HG03565 (cell line): Measurements from ENCODE around the gene HIVEP3.

Experiments
- ATAC-seq: cut with Tn5 transposase; IDR thresholded peaks from one replicate; pipeline ENCODE4 v1.9.1; 2021; ENCODE audit warnings: mild to moderate bottlenecking, moderate library complexity; ENCODE audit not compliant: unreplicated experiment

HIVEP3 gene

GRCh38 chr1:41819069-41819468, 99.7 kb downstream of the HIVEP3 start:
- ATAC-seq: no peak

DNA sequence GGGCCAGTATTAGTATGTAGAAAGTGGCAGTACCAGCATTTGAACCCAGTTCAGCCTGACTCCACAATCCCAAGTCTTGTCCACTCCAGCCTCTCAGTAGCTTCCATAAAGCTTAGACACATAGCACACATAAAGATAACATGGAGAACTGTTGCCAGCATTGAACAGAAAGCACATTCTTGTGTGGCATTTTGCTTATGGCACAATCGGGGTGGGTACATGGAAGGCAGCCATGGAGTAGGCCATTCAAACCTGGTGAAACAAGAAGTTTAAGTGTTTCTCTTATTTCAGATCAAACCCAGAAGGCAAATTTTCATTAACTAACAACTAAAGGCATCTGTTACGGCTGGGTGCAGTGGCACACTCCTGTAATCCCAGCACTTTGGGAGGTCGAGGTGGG, 102.7 kb downstream of the HIVEP3 start:
- ATAC-seq: no peak

GRCh38 chr1:41813755-41814745, 104.7 kb downstream of the HIVEP3 start:
- no peak for ATAC-seq

DNA sequence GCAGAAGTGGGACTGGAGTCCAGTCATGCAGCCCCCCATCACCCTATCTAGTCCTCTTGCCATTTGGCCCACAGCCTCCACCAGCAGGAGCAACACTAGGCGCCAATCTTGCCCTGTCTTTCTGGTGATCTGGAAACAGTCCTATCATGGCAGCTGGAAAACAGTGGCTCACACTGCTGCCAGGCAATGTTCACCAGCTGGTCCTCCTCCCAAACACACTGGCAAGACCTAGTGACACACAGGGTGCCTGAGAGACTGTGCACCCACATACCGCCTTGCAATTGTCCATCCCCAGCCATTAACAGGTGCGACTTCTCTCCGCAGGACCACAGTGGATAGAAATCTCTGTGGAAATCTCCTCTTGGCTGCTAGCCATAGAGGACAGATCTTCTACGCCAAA, 105.5 kb downstream of the HIVEP3 start:
- ATAC-seq: no peak

DNA sequence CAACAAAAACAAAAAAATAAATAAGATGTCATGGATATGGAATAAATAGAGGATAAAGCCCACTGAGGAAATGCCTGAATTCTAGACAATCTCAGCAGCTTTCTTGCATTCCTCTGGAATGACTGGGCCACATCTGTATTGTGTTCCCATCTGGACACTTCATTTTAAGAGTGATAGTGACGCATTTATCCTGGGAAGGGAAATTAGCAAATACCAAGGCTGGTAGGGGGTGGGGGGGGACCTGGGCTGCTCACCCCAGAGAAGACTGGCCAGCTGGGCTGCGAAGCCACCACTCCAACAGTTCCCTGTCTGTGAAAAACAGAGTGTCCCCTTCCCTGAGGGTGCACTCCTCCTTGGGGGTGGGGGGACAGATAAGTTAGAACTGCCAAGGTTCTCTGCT, 106.3 kb downstream of the HIVEP3 start:
- ATAC-seq: no peak

GRCh38 chr1:41812051-41812450, 106.7 kb downstream of the HIVEP3 start:
- no peak for ATAC-seq

DNA sequence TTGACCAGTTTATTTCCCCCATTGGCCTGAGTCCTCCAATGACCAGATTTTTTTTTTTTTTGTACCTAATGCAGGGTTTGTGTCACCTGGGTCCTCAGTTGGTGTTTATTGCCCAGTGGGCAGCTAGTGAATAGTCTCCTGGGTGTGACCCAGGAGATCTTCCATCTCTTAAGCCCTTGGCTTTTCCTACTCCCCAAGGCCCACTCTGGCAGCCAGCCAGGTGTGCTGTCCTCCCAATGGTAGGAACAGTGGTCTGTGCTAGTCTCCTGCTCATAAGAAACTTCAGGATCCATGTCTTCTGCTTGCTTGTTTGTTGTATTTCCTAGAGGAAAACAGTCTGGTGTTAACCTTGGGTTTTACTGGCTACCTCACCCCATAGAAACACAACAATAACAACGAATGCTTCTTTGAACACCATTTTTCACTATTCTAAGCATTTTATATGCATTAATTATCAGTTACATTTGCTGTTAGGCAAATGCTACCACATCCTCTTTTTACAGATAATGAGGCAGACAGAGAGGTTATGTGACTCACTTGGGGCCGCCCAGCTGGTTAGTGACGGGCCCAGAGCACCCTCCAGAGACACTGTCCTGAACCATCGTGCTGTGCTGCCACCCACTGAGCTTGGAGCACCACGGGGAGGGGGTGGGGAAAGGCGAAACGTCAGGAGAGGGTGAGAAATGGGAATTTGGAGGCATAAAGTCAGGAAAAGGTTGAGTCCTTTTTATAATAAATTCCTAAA, 107.5 kb downstream of the HIVEP3 start:
- ATAC-seq: no peak

DNA sequence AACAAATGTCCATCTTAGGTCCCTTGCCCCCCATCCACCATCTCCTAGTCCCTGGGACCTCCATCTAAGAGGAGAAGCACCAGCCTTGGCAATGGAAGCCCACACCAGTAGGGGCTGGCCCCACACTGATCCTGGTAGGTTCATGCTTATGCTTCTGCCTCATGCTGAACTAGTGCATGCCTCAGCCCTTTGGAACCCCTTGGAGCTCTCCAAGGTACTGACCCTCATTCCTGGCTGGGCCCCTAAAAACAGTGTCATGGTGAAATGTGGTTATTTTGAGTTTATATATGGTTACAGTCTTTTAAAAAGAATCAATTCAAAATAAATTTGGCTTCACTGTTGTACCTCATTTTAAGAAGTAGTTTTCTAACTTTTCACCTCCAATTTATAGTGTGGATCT, 108.3 kb downstream of the HIVEP3 start:
- ATAC-seq: no peak

DNA sequence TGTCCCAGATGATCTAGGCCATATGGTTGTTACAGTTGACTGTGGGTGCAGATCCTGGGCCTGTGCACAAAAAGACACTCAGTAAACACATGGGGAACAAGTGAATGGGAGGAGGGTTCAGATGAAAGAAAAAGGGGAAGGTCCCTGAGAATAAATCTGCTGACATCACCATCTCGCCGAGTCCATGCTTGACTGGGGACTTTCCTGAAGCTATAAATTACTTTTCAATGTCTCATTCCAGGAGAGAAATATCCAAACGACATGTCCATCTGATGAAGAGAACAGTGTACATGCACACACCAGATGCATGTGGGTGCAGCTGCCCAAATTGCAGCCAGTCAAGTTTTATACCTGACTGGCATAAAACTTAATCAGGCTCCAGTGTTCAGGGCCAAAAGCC, 109.0 kb downstream of the HIVEP3 start:
- ATAC-seq: no peak

GRCh38 chr1:41807390-41807789, 111.3 kb downstream of the HIVEP3 start:
- ATAC-seq: no peak

- no peak for ATAC-seq
Observed at GRCh38 chr1:41806472-41807155, 112.1 kb downstream of the HIVEP3 start.

DNA sequence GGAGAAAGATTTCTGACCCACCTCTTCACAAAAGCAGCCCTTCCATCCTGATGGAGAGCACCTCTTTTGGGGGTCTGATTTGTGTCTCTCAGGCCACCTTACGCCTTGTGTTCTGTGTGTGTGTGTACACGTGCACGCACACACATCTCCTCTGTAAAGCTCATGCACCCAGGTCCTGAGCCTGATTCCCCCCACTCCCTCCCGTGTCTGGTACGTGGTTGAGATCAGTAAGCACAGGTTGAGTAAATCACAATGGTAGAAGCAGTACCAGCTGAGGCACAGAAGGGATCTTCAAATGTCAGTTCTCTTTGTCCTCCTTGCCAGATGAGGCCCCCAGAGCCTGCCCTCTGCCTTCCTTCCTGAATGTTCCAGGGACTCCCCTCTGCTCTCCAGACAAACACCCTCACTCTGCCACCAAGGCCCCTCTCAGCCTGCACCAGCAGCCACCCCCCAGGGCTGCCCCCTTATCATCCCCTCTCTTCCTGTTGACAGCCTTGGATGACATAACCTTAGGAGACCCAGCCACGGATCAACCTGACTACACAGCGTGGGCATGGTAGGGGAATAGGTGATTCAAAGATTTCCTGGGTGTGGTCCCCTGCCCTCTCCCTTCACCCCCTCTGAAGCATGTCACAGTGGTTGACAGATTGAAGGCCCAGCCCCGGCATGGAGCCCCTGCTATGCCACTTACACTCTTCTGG, 112.8 kb downstream of the HIVEP3 start:
- ATAC-seq: no peak

- ATAC-seq: no peak
Observed at GRCh38 chr1:41804176-41804575, 114.5 kb downstream of the HIVEP3 start.

DNA sequence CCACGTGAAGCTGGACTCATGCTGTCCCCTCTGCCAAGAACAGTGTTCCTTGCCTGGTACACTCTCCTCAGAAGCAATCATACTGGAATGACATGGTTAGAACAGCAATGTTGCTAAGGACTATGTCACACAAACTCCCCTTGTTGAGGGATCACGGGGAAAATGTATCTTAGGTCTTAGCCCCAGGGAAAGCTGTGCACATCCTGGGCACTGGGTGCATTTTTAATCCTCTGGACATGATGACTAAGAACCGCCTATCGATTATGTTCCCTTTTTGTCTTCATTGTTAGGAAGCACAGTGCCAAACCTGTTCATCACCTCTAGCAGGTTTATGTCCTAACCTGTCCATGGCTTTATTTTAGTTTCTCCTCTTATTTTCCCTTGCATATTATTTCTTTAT, 115.1 kb downstream of the HIVEP3 start:
- no peak for ATAC-seq

DNA sequence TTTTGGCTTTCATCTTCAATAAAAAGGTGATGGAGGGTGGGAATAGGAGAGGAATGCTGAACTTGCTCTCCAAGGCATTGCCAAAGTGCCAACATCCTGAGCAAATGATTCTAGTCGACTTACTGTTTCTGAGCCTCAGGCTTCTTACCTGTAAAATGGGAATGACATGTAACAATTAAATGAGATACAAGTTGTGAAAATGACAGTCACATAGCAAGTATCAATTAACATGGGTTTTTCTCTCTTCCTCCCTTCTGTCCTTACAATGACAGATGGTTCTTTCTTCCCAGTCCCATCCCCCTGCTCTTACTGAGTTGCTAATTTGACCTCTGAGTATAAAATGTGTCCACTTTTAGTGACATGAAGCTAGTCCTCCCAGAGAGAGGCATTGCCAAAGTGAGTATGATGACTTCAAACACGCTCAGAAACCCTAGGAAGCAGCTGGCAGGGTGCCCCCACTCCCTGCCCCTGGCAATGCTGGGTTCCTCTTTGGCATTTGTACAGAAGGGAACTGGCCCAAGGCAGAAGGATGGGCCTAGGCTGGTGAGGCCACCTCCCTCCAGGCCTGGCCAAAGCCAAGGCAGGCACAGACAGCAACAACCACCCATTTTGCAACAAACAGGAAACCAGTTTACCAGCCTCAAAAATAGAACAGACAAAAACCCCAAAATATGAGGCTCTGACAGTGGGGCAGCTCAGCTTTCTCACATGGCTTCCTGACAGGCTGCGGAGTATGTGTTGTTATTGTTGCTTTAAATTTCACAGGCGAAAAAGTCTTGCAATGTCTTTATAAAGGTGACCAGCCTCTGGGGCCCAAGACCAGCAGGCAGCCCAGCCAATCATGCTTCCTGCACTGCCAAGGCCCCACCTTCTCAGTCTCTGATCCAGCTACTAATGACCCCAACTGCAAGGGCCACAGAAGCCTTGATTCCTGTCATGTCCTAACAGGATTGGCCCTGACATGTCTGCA, 115.9 kb downstream of the HIVEP3 start:
- ATAC-seq: no peak

DNA sequence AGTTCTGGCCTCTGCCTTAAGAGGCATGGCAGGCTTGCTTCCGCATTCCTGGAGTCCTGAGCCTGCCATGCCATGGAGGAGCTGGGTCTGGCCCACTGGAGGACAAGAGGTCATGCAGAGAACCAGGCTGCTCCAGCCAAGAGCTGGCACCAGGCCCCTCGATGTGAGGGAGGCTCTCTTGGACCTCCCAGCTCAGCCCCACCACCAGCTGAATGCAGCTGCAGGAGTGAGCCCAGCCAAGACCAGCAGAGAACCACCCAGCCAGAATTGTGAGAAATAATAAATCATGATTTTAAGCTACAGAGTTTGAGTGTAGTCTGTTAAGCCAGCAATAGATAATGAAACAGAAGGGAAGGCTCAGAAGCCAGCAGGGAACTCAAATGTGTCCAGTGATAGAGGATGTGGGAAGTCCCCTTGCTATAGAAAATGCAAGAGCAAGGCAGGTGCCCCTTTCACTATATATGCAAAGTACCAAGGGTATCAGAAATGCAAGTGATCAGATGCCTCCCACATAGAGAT, 118.4 kb downstream of the HIVEP3 start:
- ATAC-seq: peak; percentile 38

DNA sequence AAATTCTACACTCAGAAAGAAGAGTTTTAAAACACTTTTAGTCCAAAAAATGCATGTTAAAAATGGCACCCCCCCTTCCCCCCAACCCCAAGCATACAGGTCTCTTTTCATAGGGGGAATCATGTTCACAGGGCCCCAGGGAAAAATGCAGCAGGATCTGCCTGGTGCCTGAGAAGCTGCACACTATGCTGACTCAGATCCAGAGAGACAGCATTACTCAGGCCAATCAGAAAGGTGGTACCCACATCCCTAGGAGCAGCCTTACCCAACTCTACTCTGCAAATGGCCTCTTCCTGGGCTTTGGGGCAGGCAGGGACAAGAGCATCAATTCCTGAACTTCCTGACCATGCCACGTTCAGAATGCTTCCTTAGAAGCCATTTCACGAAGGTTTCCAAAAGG, 119.0 kb downstream of the HIVEP3 start:
- peak; percentile 45 for ATAC-seq

DNA sequence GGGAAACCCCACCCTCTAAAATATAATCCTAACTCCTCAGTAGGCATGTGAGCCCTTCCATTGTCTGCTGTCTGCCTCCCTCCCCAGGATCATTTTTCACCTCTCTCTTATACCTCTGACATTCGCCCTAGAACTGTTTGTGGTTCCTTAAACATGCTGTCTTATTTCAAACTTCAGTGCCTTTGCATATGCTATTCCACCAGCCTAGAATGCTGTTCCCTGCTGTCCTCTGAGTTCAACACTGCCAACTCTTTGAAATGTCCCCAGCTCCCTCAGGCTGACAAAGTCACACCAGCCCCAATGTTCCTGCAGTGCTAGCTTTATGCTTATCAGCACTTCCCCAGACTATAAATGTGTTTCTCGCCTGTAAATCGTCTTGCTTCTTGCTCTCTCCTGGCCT, 119.5 kb downstream of the HIVEP3 start:
- no peak for ATAC-seq

- no peak for ATAC-seq
Observed at GRCh38 chr1:41795205-41795762, 123.4 kb downstream of the HIVEP3 start.
